Activated CD4-positive, CD25-positive, alpha-beta regulatory T cell treated with anti-CD3 and anti-CD28 coated beads, Interleukin-2, amount 50 U/mL, for 16 hours (primary cell): ENCODE results near the gene FASN.

Experiments used
- DNase-seq: peaks from one replicate; pipeline ENCODE4 v3.0.0-alpha.2; 2020; ENCODE audit warnings: low read depth, low spot score

Gene FASN

DNA sequence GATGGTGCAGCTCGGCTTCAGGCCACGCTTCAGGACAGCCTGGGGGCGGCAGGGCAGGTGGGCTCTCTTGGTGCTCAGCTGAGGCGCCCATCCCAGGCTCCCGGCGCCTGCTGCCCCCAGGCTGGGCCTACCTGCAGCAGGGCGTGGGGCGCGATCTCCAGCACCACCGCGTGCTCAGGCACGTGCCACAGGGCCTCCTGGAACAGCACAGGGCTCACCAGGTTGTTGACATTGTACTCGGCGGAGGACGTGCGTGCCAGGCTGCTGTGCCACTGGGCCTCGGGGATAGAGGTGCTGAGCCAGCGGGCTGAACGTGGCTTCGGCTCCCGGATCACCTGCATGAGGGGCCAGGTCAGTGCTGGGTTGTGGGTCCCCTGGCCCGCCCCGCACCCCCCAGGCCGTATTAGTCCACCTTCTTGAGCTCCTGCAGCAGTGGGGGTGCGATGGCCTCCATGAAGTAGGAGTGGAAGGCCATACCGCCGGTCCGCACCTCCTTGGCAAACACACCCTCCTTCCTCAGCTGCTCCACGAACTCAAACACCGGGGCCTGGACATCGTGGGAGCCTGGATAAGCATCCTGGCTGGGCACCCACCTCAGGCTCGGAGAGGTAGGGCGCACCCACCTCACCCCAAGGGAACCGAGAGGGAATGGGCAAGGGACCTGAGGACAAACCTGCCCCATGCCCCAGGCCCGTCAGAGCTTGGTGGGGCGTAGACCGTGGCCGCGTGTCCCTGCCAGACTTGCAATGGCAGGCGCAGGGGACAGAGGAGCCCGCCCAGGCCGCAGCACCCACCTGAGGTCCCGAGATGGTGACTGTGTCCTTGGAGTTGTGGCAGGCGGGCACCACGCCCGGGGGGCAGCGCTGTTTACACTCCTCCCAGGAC is 9.0 kb downstream of the FASN start:
- no peak for DNase-seq

DNA sequence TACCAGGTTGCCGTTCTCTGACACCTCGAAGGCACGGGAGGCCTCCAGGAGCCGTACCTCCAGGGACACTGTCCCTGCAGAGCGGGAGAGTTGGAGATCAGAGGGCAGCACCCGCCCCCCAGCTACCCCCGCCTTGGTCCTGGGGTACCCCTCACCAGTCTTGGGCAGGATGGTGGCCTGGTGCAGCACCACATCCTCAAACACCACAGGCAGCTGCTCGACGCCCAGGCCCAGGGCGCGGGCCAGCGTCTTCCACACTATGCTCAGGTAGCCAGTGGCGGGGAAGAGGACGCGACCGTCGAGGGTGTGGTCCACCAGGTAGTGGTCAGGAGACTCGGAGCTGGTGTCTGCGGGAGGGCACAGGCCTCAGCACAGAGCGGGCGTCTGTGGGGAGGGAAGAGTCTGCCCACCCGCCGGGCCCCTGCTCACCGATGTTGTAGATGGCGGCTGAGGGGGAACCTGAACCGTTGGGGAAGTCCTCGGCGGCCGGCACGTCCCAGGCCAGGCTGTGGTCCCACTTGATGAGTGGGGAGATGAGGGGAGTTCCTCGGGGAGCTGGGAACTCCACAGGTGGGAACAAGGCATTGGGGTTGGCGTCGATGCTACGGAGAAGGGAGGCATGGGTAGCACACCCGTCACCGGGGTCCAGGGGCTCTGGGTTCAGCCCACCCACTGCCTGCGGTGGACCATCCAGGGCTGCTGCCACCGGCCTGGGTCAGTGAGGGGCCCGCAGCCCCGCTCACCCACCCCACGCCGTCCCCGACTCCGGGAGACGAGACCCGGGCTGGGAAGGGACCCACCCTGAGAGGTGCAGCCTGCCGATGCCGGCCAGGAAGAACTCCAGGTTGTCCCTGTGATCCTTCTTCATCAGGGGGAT is 9.8 kb downstream of the FASN start:
- DNase-seq: no peak

DNA sequence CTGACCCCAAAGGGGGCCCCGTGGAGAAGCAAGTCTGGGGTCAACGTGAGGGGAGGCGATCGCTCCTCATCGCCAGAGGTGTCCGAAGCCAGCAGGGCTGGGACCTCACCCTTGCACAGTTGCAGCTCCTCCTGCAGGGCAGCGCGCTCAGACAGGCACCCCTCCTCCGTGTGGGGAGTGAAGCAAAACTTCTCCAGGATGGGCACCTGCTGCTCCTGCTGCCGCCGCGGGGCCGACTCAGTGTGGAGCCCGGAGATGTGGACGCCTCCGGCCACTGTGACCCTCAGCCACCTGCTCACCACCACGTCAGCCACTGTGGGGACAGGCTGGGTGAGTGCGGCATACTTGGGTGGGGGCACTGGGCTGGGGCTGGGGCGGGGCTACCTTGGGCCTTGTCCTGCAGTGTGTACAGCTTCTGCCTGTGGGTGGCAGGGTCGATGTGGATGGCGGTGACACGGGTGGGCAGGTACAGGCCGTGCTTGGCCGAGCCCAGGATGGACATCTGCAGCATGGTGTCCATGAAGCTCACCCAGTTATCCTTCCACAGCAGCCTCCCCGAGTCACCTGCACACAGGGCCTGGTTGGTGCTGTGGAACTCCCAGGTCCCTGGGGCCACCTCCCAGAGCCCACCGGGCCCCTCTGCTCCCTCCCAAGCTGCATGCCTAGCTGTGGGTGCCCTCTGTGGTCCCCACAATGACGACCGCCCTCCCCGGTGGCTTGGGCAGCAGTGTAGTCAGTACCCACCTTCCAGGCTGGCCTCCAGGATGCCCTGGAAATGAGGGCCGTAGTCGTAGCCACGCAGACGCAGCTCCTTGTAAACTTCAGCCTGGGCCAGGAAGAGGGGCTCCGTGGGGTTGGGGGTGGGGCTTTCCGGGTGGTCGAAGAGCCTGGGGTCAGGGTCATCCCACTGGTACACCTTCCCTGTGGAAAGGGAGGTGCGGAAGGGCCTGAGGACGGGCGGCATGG is 10.8 kb downstream of the FASN start:
- no peak for DNase-seq

DNA sequence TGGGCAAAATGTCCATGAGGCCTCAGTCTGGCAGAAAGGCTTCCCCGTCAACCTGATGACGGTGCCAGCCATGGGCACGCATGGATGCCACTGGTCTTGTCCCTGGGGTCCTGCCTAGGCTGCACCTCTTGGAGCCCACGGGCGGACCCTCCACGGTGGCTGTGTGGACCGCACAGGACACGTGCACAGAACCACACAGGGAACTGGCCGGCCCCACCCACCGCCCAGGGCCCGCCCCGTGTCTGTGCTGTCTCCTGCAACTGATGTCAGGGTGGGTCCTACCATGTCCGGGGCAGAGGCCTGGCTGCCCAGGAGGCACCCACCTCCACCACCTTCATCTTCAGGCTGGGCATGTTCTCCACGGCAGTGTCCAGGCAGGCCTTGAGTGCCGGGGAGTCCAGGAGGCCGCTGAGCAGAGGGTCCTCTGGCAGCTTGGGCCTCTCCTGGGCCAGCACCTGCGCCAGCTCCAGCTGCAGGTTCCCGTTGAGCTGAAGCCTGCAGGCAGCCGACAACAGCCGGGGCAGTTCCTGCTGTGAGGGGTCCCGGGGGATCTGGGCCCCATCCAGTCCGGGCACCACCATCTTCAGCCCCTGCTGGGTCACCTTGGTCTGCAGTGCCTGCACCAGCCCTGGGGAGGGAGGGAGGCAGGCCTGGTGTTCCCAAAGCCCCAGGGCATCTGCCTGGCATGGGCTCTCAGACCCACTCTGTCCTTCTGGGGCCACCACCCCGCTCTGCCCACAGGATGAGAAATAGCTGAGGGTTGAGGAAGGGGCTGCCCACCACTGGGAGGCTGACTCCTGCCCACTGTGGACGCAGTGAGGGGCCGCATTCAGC is 11.9 kb downstream of the FASN start:
- DNase-seq: no peak

DNA sequence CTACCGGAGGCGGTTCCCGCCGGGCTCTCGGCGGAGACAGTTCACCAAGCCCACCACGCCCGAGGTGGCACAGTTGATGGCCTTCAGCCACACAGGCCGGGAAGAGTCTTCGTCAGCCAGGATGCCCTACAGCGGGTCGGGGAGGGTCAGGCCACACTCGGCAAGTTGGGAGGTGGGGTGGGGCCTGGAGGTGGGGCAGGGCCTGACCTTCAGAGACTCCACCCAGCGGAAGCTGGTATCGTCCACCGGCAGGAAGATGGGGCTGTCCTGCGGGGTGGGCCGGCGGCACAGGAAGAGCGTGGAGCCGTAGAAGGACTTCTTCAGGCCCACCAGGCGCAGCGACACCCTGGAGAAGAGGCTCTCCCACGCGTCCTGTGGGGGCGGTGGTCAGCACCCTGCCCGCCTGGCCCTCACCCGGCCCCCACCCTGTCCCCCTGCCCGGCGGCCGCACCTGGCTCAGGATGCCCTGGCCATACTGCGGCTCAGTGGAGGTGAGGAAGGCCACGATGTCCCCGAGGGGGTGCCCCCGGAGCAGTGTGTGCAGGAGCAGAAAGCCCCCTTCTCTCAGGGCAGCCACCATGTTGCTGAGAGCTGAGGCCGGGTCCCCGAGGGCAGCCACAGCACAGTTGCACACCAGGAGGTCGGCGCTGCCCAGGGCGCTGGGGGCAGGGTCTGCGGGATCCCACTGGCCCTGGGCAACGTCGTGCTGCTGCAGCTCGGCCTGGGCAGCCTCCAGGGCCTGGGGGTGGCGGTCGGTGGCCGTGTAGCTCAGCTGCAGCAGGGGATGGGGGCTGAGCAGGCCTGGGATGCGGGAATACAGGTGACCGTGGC is 12.8 kb downstream of the FASN start:
- DNase-seq: no peak

DNA sequence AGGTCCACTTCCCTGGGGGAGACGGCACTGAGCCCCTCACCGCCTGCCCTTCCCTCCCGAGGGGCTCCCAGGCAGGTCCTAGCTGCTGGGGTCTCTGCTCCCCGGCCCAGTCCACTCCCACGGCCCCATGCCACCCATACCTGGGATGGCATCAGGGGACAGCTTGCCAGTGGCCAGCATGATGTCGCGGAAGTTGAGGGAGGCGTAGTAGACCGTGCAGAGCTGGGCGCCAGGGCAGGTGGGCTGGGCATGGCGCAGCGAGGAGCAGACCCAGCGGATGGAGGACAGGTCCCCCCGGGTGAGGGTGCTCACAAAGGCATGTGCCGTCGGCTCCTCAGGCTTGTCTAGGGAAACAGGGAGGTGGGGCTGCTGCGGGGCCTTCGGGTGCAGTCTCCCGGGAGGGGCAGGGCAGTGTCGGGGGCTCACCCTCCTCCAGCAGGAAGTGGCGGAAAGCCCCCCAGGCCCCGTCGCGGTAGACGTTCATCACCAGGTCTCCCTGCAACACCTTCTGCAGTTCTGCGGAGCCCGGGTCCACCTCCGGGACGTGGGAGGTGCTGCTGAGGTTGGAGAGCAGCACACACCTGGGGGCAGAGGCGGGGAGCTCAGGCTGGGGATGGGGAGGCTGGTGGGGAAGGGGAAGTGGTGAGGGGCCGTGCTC is 13.5 kb downstream of the FASN start:
- DNase-seq: no peak

DNA sequence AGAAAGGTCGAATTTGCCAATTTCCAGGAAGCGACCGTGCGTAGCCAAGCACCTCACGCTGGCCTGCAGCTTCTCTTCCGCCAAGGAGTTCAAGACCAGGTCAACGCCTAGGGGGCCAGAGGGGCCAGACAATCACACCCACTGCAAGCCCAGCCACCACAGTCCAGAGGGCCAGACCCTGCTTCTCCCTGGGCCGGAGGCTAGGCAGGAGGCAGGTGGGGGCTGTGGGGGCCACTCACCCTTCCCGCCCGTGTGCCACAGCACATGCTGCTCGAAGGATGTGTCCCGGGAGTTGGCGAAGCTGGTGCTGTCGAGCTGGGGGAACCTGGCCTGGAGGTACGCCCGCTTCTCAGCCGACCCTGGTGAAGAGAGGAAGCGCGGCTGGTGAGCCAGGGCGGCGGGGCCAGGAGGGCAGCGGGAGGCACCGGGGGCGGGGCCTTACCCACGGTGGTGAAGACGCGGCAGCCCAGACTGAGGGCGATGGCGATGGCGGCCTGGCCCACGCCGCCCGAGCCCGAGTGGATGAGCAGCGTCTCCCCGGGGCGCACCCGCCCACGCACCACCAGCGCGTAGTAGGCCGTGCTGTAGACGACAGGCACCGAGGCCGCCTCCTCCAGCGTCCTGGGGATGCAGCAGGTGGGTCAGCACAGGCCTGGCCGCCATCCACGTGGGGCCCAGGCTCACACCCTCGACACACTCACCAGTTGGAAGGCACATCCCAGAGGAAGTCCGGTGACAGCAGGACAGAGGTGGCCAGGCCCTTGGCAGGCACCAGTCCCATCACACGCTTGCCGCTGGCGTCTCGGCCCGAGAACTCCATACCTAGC is 14.3 kb downstream of the FASN start:
- no peak for DNase-seq

DNA sequence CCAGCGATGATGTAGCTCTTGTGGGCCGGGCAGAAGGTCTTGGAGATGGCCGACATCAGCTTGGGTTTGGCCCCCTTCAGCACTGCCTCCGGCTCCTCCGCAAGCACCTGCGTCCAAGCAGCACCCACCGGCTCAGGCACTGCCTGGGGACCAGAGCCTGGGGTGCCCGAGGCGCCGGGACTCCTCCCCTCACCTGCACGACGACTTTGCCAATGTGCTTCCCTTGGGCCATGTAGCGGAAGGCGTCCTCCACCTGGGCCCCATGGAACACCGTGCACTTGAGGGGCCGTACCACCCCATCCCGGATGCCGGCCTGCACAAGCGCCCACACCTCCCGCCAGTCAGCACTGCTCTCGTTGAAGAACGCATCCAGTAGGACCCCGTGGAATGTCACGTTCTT is 15.0 kb downstream of the FASN start:
- no peak for DNase-seq

DNA sequence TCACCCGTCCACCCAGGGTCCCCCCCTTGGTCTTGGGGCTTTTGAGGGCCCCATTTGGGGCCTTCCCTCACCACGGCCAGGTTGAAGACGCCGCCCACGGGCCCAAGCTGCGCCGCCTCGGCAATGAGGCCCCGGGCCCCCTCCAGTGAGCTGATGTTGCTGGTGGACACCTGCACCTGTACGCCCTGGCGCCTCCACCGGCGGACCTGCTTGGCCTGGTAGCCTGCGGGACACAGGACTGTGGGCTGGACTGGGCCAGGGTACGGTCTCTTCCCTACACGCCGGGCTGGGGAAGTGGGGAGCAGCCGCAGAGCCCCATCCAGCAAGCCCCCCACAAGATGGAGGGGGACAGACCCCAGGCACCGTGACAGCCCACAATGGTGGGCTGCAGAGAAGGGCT is 15.6 kb downstream of the FASN start:
- no peak for DNase-seq

DNA sequence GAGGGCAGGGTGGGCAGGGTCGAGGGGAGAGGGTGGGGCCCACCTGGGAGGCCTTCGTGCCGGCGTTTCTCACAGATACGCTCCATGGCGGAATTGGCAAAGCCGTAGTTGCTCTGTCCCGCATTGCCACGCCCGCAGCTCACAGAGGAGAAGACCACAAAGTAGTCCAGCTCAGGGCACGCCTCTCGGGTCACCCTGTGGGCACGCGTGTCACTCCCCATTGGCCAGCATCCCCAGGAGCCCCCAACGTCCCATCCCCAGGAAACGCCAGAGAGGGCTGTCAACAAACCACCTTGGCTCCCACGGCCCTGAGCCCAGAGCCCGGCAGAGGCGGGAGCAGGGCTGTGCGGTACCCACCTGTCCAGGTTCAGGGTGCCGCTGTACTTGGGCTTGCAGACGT is 16.1 kb downstream of the FASN start:
- no peak for DNase-seq

DNA sequence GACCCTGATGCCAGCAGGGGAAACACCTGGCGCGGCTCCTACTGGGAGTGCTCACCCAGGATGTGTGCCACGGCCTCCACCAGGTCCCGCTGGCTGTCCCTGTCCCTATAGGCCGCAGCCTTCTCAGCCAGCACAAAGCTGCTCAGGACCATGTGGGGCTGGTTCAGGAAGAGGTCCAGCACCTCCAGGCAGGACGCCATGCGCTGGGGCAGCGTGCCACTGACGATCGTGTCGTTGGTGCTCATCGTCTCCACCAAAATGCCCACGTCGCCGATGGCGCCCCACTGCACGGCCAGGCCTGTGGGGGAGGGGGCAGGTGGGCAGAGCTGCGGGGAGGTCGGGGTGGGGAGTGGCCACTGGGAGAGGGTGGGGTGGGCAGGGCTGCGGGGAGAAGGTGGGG is 16.5 kb downstream of the FASN start:
- no peak for DNase-seq

DNA sequence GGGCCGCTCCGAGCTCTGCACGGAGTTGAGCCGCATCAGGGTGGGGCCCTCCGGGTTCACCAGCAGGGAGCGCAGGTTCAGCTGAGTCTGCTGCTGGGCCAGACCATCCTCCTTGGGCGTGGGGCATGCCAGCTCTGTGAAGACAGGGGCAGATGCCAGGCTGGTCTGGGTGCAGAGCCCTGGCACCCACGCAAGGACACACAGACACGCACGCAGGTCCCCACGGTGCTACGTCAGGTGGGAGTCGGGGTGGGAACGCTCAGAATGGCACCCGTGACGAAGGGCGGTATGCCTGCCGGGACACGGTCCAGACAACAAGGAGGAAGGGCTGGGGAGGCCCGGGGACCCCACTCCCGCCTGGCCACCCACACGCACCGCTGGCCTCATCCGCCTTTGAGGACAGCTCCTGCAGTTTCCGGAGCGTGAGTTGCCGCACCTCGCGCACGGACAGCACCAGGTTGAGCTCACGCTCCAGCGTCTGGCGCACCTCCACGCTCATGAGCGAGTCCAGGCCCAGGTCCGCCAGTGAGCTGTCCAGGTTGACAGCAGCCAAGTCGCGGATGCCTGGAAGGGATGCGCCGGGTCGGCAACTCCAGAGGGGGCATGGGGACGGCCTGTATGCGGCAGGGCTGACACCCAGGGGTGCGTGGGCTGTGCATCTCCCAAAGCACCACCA is 17.1 kb downstream of the FASN start:
- DNase-seq: no peak

DNA sequence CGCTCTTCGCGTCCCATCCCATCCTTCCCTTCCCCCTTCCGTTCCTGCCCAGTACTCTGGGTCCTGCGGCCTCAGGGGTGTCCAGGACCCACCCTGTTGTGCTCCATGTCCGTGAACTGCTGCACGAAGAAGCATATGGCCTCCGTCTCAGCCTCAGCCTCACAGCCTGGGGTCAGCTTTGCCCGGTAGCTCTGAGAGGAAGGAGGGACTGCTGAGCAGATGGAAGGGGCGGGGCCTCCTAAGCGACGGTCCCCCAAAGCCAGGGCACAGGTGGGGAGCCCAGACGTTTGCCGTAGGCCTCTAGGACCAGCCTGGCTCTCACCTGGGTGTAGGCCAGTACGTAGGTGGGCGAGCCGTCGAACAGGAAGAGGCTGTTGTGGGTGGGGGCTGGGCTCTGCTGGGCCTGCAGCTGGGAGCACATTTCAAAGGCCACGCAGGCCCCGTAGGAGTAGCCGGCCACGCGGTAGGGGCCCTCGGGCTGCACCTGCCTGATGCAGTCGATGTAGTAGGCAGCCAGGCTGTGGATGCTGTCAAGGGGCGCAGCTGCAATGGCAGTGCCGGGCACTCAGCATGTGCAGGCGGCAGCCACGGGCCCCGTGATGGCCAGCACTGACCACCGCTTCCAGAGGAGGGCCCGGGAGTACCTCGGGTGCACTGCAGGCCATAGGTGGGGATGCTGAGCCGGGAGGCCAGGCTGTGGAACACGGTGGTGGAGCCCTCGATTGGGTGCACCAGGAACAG is 17.8 kb downstream of the FASN start:
- no peak for DNase-seq

DNA sequence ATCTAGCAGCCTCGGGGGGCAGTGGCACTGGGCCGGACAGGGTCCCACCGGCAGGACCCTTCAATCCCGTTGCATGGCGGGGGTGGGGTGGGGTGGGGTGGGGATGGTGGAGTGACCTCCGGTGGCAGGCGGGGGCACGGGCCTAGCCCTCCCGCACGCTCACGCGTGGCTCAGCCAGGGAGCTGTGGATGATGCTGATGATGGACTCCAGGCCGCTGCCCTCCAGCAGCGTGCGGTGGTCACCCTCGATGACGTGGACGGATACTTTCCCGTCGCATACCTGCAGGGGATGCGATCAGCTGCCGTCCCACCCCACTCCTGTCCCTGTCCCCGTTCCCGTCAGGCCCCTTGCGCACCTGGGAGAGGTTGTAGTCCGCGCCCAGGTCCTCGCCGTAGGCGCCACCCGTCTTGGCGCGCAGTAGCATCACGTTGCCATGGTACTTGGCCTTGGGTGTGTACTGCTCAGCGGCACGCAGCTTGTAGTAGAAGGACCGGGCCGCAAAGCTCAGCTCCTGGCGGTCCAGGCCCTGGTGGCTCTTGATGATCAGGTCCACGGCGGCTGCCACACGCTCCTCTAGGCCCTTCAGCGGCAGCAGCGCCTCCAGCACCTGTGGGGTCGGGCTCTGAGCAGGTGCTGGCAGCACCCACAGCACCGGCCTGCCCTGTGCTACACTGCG is 18.9 kb downstream of the FASN start:
- DNase-seq: no peak

DNA sequence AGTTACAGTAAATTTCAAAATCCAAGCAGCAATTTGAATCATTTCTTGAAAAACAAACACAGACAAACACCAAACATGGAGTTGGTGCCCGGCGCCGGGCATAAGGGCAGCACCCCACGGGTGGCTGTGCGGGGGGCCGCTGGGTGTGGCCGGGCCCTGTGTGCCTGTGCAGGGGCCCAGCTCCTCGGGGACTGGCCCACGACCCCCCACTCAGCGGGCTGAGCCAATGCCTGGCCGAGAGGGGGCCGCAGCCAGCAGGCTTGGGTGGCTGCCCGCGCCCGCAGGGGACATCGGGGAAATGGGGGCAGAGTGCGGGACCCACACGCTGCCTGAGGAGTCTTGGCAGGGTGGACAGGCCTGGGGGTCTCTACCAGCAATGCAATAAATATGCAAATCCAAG is 19.6 kb downstream of the FASN start:
- no peak for DNase-seq

DNA sequence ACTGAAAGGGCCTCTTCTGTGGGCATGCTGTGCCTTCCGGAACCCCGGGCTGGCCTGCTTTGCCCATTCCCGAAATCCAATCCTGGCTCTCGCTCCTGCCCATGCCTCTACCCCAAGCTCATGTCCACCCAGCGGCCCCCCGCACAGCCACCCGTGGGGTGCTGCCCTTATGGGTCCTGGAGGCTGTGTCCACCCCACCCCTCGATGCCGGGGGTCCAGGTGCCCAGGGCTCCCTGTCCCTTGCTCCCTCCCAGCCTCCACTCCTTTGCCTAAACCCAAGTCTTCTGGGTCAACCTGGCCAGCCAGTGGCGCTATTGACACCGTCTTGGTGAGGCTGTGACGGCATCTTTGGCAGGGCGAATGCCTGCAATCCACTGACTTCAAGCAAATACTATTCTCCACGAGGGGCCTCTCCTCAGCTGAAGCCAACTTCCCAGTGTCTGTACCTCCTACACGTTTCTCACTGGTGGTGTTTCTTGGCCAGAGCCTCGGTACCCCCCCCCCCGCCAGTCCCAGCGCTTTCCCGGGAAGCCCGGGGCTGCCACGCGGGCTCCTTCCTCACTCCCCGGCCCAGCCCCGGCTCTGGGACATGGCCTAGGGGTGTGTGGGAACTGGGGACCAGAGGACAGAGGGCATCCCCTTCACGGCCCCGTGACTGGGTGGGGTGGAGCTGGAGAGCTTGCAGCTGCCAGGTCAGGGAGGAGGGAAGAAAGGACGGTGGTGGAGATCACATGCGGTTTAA is 20.2 kb downstream of the FASN start:
- DNase-seq: no peak
